ENCODE data around the gene MIGA2.

DNA sequence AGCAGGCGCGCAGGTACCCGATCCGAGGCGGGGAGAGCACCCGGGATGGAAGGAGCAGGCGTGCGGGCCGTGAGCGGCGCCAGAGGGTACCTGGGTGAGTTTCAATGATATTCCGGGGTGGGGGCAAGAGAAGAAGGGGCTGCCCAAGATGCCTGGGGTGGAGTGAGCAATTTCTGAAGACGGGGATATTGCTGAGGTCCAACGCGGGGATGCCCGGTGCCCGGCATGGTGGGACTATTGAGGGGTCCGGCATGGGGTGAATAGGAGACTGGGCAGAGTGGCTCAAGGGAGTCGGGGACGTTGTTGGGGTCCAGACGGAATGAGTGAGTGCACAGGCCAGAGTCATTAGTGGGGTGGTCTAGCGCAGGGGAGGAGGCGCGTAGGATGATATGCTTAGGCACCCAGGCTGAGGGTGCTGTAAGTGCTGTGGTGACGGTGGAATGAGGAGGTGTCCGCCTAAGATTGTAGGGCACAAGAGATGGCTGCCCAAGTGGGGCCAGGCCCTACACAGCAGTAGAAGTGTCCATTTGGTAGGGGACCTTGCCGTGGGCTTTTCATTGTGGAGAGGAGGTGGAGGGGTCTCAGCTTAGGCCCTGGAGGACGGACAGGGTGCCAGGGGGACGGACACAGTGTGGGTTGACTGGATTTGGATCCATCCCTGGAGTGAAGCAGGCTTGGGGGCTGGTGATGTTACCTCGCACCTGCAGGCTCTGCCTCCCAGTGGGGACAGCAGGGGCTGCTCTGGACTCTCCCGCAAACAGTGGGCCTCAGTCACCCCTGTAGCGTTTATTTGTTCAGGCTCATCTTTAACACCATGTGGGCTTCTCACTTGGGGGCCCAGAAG is 719 bp downstream of the MIGA2 start:
- TF ChIP-seq EZH2 (IDR thresholded peaks at IDR 0.05; ENCODE audit: insufficient read depth, low read length), result no peak
- TF ChIP-seq, protein P1, sequence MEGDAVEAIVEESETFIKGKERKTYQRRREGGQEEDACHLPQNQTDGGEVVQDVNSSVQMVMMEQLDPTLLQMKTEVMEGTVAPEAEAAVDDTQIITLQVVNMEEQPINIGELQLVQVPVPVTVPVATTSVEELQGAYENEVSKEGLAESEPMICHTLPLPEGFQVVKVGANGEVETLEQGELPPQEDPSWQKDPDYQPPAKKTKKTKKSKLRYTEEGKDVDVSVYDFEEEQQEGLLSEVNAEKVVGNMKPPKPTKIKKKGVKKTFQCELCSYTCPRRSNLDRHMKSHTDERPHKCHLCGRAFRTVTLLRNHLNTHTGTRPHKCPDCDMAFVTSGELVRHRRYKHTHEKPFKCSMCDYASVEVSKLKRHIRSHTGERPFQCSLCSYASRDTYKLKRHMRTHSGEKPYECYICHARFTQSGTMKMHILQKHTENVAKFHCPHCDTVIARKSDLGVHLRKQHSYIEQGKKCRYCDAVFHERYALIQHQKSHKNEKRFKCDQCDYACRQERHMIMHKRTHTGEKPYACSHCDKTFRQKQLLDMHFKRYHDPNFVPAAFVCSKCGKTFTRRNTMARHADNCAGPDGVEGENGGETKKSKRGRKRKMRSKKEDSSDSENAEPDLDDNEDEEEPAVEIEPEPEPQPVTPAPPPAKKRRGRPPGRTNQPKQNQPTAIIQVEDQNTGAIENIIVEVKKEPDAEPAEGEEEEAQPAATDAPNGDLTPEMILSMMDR (IDR thresholded peaks at IDR 0.05; ENCODE audit: insufficient read depth, low read depth, low read length), result no peak

Data from astrocyte (in vitro differentiated cells and primary cell).